Progenitor cell of endocrine pancreas (in vitro differentiated cells): ENCODE data around the gene SOS2. TPM values are rescaled to one million over a fixed set of nuclear protein-coding genes. Genes with fewer than 3 reads are reported as not detected.

Experiments used
- DNase-seq: peaks from one replicate; pipeline ENCODE4 v3.0.0; 2021; ENCODE audit warnings: low spot score; ENCODE audit not compliant: unreplicated experiment
- H3K27ac Mint-ChIP-seq: 2 replicates; pipeline ENCODE4 v1.8.0; 2021; ENCODE audit warnings: mild to moderate bottlenecking, moderate library complexity, mixed read lengths
- H3K27me3 Mint-ChIP-seq: 2 replicates; pipeline ENCODE4 v1.8.0; 2021; ENCODE audit warnings: mixed read lengths
- H3K36me3 Mint-ChIP-seq: 2 replicates; pipeline ENCODE4 v1.8.0; 2022; ENCODE audit warnings: mixed read lengths; ENCODE audit not compliant: insufficient read depth
- H3K4me1 Mint-ChIP-seq: 2 replicates; pipeline ENCODE4 v1.8.0; 2021; ENCODE audit warnings: low read depth, mixed read lengths
- H3K4me3 Mint-ChIP-seq: 2 replicates; pipeline ENCODE4 v1.8.0; 2021; ENCODE audit warnings: low read depth, mild to moderate bottlenecking, moderate library complexity, mixed read lengths
- H3K9me3 Mint-ChIP-seq: 2 replicates; pipeline ENCODE4 v1.8.0; 2021; ENCODE audit warnings: low read depth, mixed read lengths
- total RNA-seq: library from RNA; stranded (reverse); gene quantifications from 2 replicates; pipeline ENCODE4 v1.2.1, GENCODE V29; 2021
- TF ChIP-seq, protein P1 (sequence below): fragments of 200-600 bp; sonication (generic); IDR thresholded peaks from one replicate; pipeline ENCODE4 v1.5.0; 2021; ENCODE audit warnings: antibody characterized with exemption, mild to moderate bottlenecking; ENCODE audit not compliant: unreplicated experiment

The SOS2 gene
- total RNA-seq, 1 donor from 2014 or later: 35.7 TPM

DNA sequence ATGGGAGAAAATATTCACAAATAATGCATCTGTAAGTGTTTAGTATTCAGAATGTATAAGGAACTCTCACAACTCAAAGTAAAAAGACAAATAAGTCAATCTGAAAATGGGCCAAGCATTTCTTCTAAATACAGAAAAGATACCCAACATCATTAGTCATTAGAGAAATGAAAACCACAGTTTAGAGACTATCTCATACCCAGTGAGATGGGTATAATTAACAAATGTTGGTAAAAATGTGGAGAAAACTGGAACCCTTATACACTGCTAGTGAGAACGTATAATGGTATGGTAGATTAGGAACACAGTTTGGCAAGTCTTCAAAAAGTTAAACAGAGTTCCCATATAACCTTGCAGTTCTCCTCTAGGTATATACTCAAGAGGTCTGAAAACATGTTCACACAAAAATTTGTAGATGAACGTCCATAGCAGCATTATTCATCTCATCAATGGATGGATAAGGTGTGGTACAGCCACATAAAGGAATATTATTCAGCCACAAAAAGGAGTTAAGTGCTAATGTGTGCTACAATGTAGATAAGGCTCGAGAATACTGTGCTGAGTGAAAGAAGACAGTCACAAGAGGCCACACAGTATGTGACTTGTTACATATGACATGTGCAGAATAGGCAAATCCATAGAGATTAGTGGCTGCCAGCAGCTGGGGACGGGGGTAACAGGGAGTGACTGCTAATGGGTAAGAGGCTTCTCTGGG lies 120.9 kb downstream of the SOS2 start:
- DNase-seq: no peak
- peaks cover 26% of the 10 kb centered on the region for H3K36me3 Mint-ChIP-seq
- no peaks in the 10 kb centered on the region for H3K27me3 Mint-ChIP-seq
- no peak overlapping the region for H3K27ac Mint-ChIP-seq
- no peaks in the 10 kb centered on the region for H3K9me3 Mint-ChIP-seq
- peaks cover 1% of the 10 kb centered on the region for H3K4me1 Mint-ChIP-seq
- TF ChIP-seq, protein P1, sequence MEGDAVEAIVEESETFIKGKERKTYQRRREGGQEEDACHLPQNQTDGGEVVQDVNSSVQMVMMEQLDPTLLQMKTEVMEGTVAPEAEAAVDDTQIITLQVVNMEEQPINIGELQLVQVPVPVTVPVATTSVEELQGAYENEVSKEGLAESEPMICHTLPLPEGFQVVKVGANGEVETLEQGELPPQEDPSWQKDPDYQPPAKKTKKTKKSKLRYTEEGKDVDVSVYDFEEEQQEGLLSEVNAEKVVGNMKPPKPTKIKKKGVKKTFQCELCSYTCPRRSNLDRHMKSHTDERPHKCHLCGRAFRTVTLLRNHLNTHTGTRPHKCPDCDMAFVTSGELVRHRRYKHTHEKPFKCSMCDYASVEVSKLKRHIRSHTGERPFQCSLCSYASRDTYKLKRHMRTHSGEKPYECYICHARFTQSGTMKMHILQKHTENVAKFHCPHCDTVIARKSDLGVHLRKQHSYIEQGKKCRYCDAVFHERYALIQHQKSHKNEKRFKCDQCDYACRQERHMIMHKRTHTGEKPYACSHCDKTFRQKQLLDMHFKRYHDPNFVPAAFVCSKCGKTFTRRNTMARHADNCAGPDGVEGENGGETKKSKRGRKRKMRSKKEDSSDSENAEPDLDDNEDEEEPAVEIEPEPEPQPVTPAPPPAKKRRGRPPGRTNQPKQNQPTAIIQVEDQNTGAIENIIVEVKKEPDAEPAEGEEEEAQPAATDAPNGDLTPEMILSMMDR: no peak
- H3K4me3 Mint-ChIP-seq: no peak overlapping the region

DNA sequence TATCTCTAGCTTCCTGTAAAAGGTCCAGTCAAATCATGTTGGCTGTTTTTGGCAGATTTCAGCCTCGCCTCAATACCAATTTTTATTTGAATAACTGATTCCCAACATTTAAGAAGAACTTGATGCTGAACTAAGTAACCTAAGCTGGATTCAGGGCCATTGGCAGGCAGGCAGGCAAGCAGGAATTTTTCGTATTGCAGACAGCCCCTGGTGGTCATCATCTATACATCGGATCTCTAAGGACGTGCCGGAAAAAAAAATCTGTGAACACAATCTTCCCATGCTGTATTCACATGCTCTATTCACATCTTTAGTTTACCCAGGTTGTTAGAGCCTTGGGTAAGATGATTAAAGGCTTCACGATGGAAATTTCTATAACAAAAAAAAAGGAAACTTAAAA lies 122.0 kb downstream of the SOS2 start:
- no peaks in the 10 kb centered on the region for H3K27me3 Mint-ChIP-seq
- TF ChIP-seq, protein P1: peak; percentile 48
- H3K4me1 Mint-ChIP-seq: no peaks in the 10 kb centered on the region
- H3K4me3 Mint-ChIP-seq: no peak overlapping the region
- H3K27ac Mint-ChIP-seq: no peak overlapping the region
- peaks cover 26% of the 10 kb centered on the region for H3K36me3 Mint-ChIP-seq
- no peak for DNase-seq
- no peaks in the 10 kb centered on the region for H3K9me3 Mint-ChIP-seq

DNA sequence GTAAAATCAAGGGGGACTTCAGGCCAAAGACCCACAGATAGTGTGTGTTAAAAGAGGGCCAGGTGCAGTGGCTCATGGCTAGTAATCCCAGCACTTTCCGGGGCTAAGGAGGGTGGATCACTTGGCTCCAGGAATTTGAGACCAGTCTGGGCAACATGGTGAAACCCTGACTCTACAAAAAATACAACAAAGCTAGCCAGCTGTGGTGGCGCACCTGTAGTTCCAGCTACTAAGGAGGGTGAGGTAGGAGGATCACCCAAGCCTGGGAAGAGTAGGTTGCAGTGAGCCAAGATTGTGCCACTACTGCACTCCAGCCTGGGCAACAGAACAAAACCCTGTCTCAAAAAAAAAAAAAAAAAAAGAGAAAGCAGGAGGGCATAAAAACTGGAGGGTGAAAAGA lies 123.5 kb downstream of the SOS2 start:
- H3K27ac Mint-ChIP-seq: no peak overlapping the region
- H3K4me3 Mint-ChIP-seq: no peak overlapping the region
- TF ChIP-seq, protein P1: no peak
- H3K4me1 Mint-ChIP-seq: no peaks in the 10 kb centered on the region
- H3K36me3 Mint-ChIP-seq: peaks cover 24% of the 10 kb centered on the region
- no peak for DNase-seq
- no peaks in the 10 kb centered on the region for H3K9me3 Mint-ChIP-seq
- H3K27me3 Mint-ChIP-seq: no peaks in the 10 kb centered on the region

DNA sequence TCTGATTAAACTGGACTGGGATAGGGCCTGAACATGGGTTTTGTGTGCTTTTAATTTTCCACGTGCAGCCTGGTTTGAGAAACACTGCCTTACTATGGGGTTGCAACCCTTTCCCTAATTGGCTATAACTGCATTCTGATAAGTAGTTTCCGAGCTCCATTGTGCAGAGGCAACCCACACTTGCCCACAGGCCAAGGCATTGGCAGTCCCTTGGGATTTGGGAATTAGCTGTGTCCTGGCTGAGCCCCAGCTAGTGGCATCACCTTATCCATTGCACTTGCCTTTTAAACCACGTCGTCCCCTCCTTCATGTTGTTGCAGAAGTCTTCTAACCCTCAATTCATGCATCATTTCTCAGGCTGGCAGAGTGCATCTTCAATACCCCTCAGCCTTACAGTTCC lies 125.2 kb downstream of the SOS2 start:
- Mint-ChIP-seq H3K4me1 (no peaks in the 10 kb centered on the region), H3K36me3 (peaks cover 18% of the 10 kb centered on the region), H3K9me3 (no peaks in the 10 kb centered on the region), H3K27ac (no peak overlapping the region), H3K27me3 (no peaks in the 10 kb centered on the region), H3K4me3 (no peak overlapping the region)
- TF ChIP-seq, protein P1: no peak
- no peak for DNase-seq

DNA sequence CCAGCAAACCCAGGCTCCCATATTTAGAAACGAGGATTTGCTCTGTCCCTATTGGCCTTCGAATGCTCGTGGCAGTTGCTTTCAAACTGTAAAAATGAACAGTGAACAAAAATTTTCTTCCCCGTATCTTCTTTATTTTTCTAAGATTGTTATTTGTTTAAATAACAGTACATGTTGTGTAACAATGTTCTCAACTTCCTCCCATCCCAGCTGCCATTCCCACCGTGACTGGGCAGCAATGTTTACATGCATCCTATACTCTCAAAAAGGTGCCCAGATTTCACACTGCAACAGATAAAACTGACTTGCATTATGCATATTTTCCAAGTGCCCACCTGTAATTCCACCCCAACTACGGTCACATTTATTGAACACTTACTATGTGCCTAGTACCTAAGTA lies 127.8 kb downstream of the SOS2 start:
- no peak overlapping the region for H3K27ac Mint-ChIP-seq
- no peaks in the 10 kb centered on the region for H3K27me3 Mint-ChIP-seq
- H3K4me1 Mint-ChIP-seq: no peaks in the 10 kb centered on the region
- H3K36me3 Mint-ChIP-seq: peaks cover 5% of the 10 kb centered on the region
- TF ChIP-seq, protein P1: no peak
- no peak for DNase-seq
- no peak overlapping the region for H3K4me3 Mint-ChIP-seq
- H3K9me3 Mint-ChIP-seq: no peaks in the 10 kb centered on the region
